ENCODE data around the gene PRKCE.

DNA sequence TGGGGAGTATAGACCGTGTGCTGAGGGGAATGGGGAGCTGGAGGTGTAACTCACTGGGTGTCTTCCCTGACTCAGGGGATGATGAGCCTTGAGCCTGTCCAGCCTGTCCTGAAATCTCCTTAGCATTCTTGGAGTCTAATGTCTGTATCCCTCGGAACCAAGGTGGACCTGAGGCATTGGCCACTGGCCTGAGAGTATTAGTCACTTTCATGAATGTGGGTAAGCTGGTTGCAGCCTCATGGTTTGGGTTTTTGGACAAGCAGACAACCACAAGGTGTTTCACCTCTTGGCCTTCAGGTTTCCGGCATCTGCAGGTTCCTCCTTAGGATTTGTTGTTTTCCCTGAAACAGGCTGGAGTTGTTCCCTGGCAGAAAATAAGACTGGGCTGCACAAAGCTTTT is 63.2 kb downstream of the PRKCE start:
- TF ChIP-seq, protein P1, sequence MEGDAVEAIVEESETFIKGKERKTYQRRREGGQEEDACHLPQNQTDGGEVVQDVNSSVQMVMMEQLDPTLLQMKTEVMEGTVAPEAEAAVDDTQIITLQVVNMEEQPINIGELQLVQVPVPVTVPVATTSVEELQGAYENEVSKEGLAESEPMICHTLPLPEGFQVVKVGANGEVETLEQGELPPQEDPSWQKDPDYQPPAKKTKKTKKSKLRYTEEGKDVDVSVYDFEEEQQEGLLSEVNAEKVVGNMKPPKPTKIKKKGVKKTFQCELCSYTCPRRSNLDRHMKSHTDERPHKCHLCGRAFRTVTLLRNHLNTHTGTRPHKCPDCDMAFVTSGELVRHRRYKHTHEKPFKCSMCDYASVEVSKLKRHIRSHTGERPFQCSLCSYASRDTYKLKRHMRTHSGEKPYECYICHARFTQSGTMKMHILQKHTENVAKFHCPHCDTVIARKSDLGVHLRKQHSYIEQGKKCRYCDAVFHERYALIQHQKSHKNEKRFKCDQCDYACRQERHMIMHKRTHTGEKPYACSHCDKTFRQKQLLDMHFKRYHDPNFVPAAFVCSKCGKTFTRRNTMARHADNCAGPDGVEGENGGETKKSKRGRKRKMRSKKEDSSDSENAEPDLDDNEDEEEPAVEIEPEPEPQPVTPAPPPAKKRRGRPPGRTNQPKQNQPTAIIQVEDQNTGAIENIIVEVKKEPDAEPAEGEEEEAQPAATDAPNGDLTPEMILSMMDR (IDR thresholded peaks at IDR 0.05) = no peak
- TF ChIP-seq EP300 (IDR thresholded peaks at IDR 0.05) = no peak
- no peak for TF ChIP-seq POLR2AphosphoS5 (IDR thresholded peaks at IDR 0.05)
